Heart right ventricle (tissue), 16 donors: ENCODE results near the gene GAS5. TPM values are rescaled to one million over a fixed set of nuclear protein-coding genes. Genes with fewer than 3 reads are reported as not detected.

Source experiments
- ATAC-seq, 8 donors: fragments of 200-7000 bp; cut with Tn5 transposase; one replicate each; pipeline ENCODE4 v1.9.1; 2020; ENCODE audit warnings: mild to moderate bottlenecking in 8 of 8, moderate library complexity in 8 of 8, moderate number of reproducible peaks in 1 of 8
- DNase-seq, 2 donors: peaks; one replicate each; pipeline ENCODE4 v3.0.0-alpha.2; 2020
- H3K27ac ChIP-seq, 10 donors: fragments of 200-600 bp; sonication (generic) in 2 of 10; one replicate each; pipeline versions ENCODE4 v1.5.0 to v1.8.0; 2020 to 2022; ENCODE audit warnings: mild to moderate bottlenecking in 3 of 10
- H3K27me3 ChIP-seq, 7 donors: fragments of 200-600 bp; one replicate each; pipeline ENCODE4 v1.8.0; 2021 to 2022; ENCODE audit warnings: mild to moderate bottlenecking in 2 of 7
- H3K36me3 ChIP-seq, 9 donors: fragments of 200-600 bp; sonication (generic) in 1 of 9; one replicate each; pipeline versions ENCODE4 v1.5.0 to v1.8.0; 2020 to 2022; ENCODE audit warnings: mild to moderate bottlenecking in 2 of 9
- H3K4me1 ChIP-seq, 9 donors: fragments of 200-600 bp; sonication (generic) in 1 of 9; one replicate each; pipeline versions ENCODE4 v1.5.0 to v1.8.0; 2020 to 2022; ENCODE audit warnings: mild to moderate bottlenecking in 4 of 9
- H3K4me3 ChIP-seq, 10 donors: fragments of 200-600 bp; sonication (generic) in 2 of 10; one replicate each; pipeline versions ENCODE4 v1.5.0 to v1.8.0; 2020 to 2022; ENCODE audit warnings: mild to moderate bottlenecking in 7 of 10, moderate library complexity in 2 of 10
- H3K9me3 ChIP-seq, 11 donors: fragments of 200-600 bp in 10 of 11; sonication (generic) in 2 of 11; one replicate each; pipeline versions ENCODE4 v1.5.0 to v1.8.0; 2013 to 2022; ENCODE audit warnings: mild to moderate bottlenecking in 2 of 11, control low read depth in 1 of 11, moderate library complexity in 1 of 11
- CTCF ChIP-seq, 9 donors: fragments of 200-600 bp; sonication (generic) in 2 of 9; IDR thresholded peaks; one replicate each; pipeline versions ENCODE4 v1.5.0 to v1.8.0; 2021 to 2022; ENCODE audit warnings: antibody characterized with exemption in 9 of 9, mild to moderate bottlenecking in 5 of 9, moderate library complexity in 1 of 9
- WGBS, 2 donors: extraction: QIAGEN DNeasy Blood & Tissue Kit; methylation state at CpG; one replicate each; pipeline ENCODE4 v1.1.7; 2013; ENCODE audit warnings: inconsistent platforms in 1 of 2; 5-methylcytosine and 5-hydroxymethylcytosine counted together
- intact Hi-C, 10 donors: fragments of 100-400 bp; cut with DNase I; formaldehyde crosslinking; loops; one replicate each; pipeline versions ENCODE4 v1.11.1 to v1.14.2; 2022
- polyA plus RNA-seq, 2 donors: library from polyadenylated mRNA; stranded (reverse); fragments of 200-250 nt; gene quantifications; one replicate each; pipeline ENCODE4 v1.2.3, GENCODE V29; 2013
- total RNA-seq, 10 donors: library from RNA; stranded (reverse); fragmentation: NEBNext Ultra II Directional in 3 of 10; extraction: Animal tissue kit (Norgen Biotek cat#: 25700) in 3 of 10; gene quantifications; one replicate each; pipeline versions ENCODE4 v1.2.1 to v1.2.4, GENCODE V29; 2021 to 2023
- donor health status: Arrhythmogenic right ventricular cardiomyopathy.
- donor health status: ischemic (EF 13 %, LVEDD 7.1; RV severe dilation, severe dysfunction).
- donor health status: healthy with polysubstance abuse.
- donor health status: DM: no; HTN: yes; CAD: no.
- donor health status: DM: no; HTN: no; CAD: no.
- donor health status: ischemic (EF 25% LVEDD 6.9; RV normal size, moderate dysfunction).
- donor health status: ischemic (EF 25% LVEDD 5.7; RV mildly dilated, moderate dysfunction).
- donor health status: healthy.
- donor health status: DM: yes; HTN: yes; CAD: no.
- donor health status: Ischemic cardiomyopathy.
- donor health status: ischemic (EF 35%, LVEDD 5.7; RV mildly dilated, moderate dysfunction).
- donor health status: nonischemic (EF 11% LVEDD 7.7; RV severe dilation, severe dysfunction).
- donor health status: DM: yes; HTN: yes; CAD: no.
- donor health status: PGD.
- donor health status: ischemic (EF 29% LVEDD 5.4; RV normal size, mild dysfunction).
- donor health status: nonischemic (EF 23%, LVEDD 6.1; RV moderate dilation, normal function).

The GAS5 gene
- total and polyA plus RNA-seq, 12 donors: 33.1 to 151 (median 45.5) TPM

- no peak for TF ChIP-seq CTCF (IDR thresholded peaks at IDR 0.05)
- H3K4me3 ChIP-seq: peak overlapping the region in 1 of 10 donors; percentile 17
- H3K36me3 ChIP-seq: peaks cover 0 to 64% (median 12%) of the 10 kb centered on the region in 9 donors
- H3K27me3 ChIP-seq: no peaks in the 10 kb centered on the region
- DNase-seq (no peak), ATAC-seq (no peak)
- H3K4me1 ChIP-seq: peaks cover 4 to 53% (median 50%) of the 10 kb centered on the region in 9 donors
- intact Hi-C loops: no loop called here
- H3K9me3 ChIP-seq: no peaks in the 10 kb centered on the region
- WGBS, 2 donors: 67 to 81% methylated on average over 15 of the region's 15 CpGs
- H3K27ac ChIP-seq: peak overlapping the region in 7 of 10 donors; percentile 22 to 99 (median 98)
These were observed 2.7 kb upstream of the GAS5 start for GRCh38 chr1:173870252-173871075.

DNA sequence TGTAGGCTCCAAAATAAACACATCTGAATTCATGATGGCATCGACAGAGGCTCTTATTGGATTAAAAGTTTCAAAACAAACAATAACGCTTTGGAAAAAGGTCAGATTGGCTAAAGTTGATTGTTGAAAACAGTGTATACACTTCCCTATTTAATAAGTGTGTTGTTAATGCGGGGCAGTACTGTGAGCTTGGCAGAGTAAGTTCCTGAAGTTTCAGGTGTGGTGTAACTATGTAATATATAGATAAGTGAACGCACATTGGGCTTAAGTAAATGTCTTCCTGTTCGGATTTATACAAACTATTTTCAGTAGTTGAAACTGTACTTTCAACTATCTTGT lies 1.2 kb upstream of the GAS5 start:
- 4 to 6% methylated on average over 5 of the region's 5 CpGs for WGBS, 2 donors
- no peak for ATAC-seq
- Histone ChIP-seq H3K4me3 (peak overlapping the region; percentile 61 to 94 (median 87)), H3K36me3 (peaks cover 0 to 66% (median 26%) of the 10 kb centered on the region in 9 donors), H3K27ac (peak overlapping the region; percentile 94 to 99 (median 98)), H3K9me3 (no peaks in the 10 kb centered on the region), H3K27me3 (no peaks in the 10 kb centered on the region), H3K4me1 (peaks cover 4 to 65% (median 58%) of the 10 kb centered on the region in 9 donors)
- no peak for TF ChIP-seq CTCF (IDR thresholded peaks at IDR 0.05)
- intact Hi-C loops: loop anchor here in 3 of 10 donors (2.0 to 10.0 kb wide), 4 partner anchors 42 to 286 kb away; partner anchors contain the start of genes RC3H1 (in 3 of the 3) and RABGAP1L (in 1 of the 3)
- DNase-seq: no peak

GRCh38 chr1:173868266-173869020 lies 654 bp upstream of the GAS5 start, which contains the start of gene ZBTB37:
Gene ZBTB37 (plus strand): TSS chr1:173868380. CDS start chr1:173870226, 1,846 bp downstream.
- Histone ChIP-seq H3K27ac (peak within 1 kb of the TSS; percentile 94 to 99 (median 98)), H3K27me3 (no peaks in the 10 kb centered on the region), H3K9me3 (no peaks in the 10 kb centered on the region), H3K4me3 (peak within 1 kb of the TSS; percentile 61 to 94 (median 87)), H3K36me3 (peaks cover 0 to 66% (median 32%) of the 10 kb centered on the region in 9 donors), H3K4me1 (peaks cover 4 to 67% (median 58%) of the 10 kb centered on the region in 9 donors)
- ATAC-seq (peak; percentile 58 to 86 (median 72)), DNase-seq (peak; percentile 86 to 89)
- TF ChIP-seq CTCF (IDR thresholded peaks at IDR 0.05): no peak
- 0 to 1% methylated on average over 41 to 53 of the region's 53 CpGs for WGBS, 2 donors
- intact Hi-C loops: loop anchor here in 3 of 10 donors (2.0 to 10.0 kb wide), 4 partner anchors 41 to 286 kb away; partner anchors contain the start of genes RC3H1 (in 3 of the 3) and RABGAP1L (in 1 of the 3)
